ENCODE data around the gene DMXL1.

DNA sequence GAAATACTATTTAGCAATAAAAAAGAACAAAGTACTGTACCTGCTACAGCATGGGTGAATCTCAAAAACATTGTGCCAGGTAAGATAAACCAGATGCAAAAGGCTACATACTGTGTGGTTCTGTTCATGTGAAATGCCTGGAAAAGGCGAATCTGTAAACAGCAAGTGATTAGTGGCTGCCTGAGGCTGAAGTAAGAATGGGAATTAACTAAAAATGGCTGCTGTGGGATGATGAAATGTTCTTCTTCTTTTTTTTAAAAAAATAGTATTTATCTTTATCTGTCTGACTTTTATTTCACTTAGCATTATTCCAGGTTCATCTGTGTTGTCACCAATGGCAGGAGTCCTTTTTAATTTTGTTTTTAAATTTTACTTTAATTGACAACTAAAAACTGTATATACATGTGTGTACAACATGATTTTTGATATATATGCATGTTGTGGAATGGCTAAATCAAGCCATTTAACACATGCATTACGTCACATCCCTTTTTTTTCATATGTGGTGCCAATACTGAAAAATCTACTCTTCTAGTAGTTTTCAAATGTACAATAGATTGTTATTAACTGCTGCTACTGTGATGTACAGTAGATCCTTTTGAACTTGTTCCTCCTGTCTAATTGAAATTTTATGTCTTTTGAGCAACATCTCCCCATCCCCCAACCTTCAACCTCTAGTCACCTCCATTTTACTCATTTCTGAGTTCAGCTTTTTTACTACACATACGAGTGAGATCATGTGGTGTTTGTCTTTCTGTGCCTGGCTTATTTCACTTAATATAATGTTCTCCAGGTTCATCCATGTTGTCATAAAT is 222.0 kb downstream of the DMXL1 start:
- TF ChIP-seq, protein P1, sequence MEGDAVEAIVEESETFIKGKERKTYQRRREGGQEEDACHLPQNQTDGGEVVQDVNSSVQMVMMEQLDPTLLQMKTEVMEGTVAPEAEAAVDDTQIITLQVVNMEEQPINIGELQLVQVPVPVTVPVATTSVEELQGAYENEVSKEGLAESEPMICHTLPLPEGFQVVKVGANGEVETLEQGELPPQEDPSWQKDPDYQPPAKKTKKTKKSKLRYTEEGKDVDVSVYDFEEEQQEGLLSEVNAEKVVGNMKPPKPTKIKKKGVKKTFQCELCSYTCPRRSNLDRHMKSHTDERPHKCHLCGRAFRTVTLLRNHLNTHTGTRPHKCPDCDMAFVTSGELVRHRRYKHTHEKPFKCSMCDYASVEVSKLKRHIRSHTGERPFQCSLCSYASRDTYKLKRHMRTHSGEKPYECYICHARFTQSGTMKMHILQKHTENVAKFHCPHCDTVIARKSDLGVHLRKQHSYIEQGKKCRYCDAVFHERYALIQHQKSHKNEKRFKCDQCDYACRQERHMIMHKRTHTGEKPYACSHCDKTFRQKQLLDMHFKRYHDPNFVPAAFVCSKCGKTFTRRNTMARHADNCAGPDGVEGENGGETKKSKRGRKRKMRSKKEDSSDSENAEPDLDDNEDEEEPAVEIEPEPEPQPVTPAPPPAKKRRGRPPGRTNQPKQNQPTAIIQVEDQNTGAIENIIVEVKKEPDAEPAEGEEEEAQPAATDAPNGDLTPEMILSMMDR (IDR thresholded peaks at IDR 0.05; ENCODE audit: low read depth, low read length): no peak
- TF ChIP-seq POLR2A (IDR thresholded peaks at IDR 0.05; ENCODE audit: extremely low read depth, insufficient read length) (no peak), MYC (IDR thresholded peaks at IDR 0.05; ENCODE audit: low read depth, low read length) (no peak)
- TF ChIP-seq, protein P2, sequence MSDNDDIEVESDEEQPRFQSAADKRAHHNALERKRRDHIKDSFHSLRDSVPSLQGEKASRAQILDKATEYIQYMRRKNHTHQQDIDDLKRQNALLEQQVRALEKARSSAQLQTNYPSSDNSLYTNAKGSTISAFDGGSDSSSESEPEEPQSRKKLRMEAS (IDR thresholded peaks at IDR 0.05; ENCODE audit: low read depth, low read length): no peak

All from NB4 (cell line).